HG03565 (cell line): ENCODE measurements around the gene RBMS2.
"Not testable (repeated sequence)": the region's sequence is repeated elsewhere in the genome, so short reads cannot be mapped to it uniquely, and the experiment has no call there.

Experiments used
- ATAC-seq: cut with Tn5 transposase; IDR thresholded peaks from one replicate; pipeline ENCODE4 v1.9.1; 2021; ENCODE audit warnings: mild to moderate bottlenecking, moderate library complexity; ENCODE audit not compliant: unreplicated experiment

The RBMS2 gene

GRCh38 chr12:56514014-56514318, 7.7 kb upstream of the RBMS2 start:
- ATAC-seq: not testable (repeated sequence)

GRCh38 chr12:56517854-56518253, 3.8 kb upstream of the RBMS2 start:
- no peak for ATAC-seq

GRCh38 chr12:56518570-56518969, 3.0 kb upstream of the RBMS2 start:
- no peak for ATAC-seq

GRCh38 chr12:56520048-56520447, 1.6 kb upstream of the RBMS2 start:
- no peak for ATAC-seq

- no peak for ATAC-seq
Observed at GRCh38 chr12:56520506-56520905, 1.1 kb upstream of the RBMS2 start.

GRCh38 chr12:56521209-56521589, 421 bp upstream of the RBMS2 start:
- ATAC-seq: no peak

- ATAC-seq: no peak
Observed at GRCh38 chr12:56522411-56523193, 982 bp downstream of the RBMS2 start.

GRCh38 chr12:56528846-56529245, 7.2 kb downstream of the RBMS2 start:
- ATAC-seq: no peak

GRCh38 chr12:56529656-56530055, 8.0 kb downstream of the RBMS2 start:
- no peak for ATAC-seq

- ATAC-seq: no peak
Observed at GRCh38 chr12:56530390-56531055, 8.9 kb downstream of the RBMS2 start.

- no peak for ATAC-seq
Observed at GRCh38 chr12:56537546-56537945, 15.9 kb downstream of the RBMS2 start.

GRCh38 chr12:56541631-56542030, 20.0 kb downstream of the RBMS2 start:
- ATAC-seq: no peak

- no peak for ATAC-seq
Observed at GRCh38 chr12:56542164-56542563, 20.5 kb downstream of the RBMS2 start.

- no peak for ATAC-seq
Observed at GRCh38 chr12:56545023-56545604, 23.5 kb downstream of the RBMS2 start.

GRCh38 chr12:56546680-56547079, 25.1 kb downstream of the RBMS2 start:
- no peak for ATAC-seq

GRCh38 chr12:56551070-56551469, 29.4 kb downstream of the RBMS2 start:
- no peak for ATAC-seq

- no peak for ATAC-seq
Observed at GRCh38 chr12:56565510-56566101, 44.0 kb downstream of the RBMS2 start.

GRCh38 chr12:56568146-56568545, 46.5 kb downstream of the RBMS2 start:
- no peak for ATAC-seq

GRCh38 chr12:56571121-56571520, 49.5 kb downstream of the RBMS2 start:
- ATAC-seq: no peak

GRCh38 chr12:56572288-56572687, 50.7 kb downstream of the RBMS2 start:
- no peak for ATAC-seq

GRCh38 chr12:56574210-56574609, 52.6 kb downstream of the RBMS2 start:
- ATAC-seq: no peak

GRCh38 chr12:56577248-56577647, 55.6 kb downstream of the RBMS2 start:
- not testable (repeated sequence) for ATAC-seq
